HG03565 (cell line): ENCODE results near the gene GPR161.
A peak's percentile ranks its signal among the peaks of the same experiment; 100 is the strongest.

Experiments used
- ATAC-seq: cut with Tn5 transposase; IDR thresholded peaks from one replicate; pipeline ENCODE4 v1.9.1; 2021; ENCODE audit warnings: mild to moderate bottlenecking, moderate library complexity; ENCODE audit not compliant: unreplicated experiment

Gene GPR161

GRCh38 chr1:168050307-168050706 is 86.4 kb downstream of the GPR161 start:
- ATAC-seq, result no peak

GRCh38 chr1:168045311-168045710 is 91.4 kb downstream of the GPR161 start:
- ATAC-seq, result no peak

- ATAC-seq, result no peak
Measured at GRCh38 chr1:168042362-168042761, 94.4 kb downstream of the GPR161 start.

- ATAC-seq, result no peak
Measured at GRCh38 chr1:168035345-168035744, 101.4 kb downstream of the GPR161 start.

GRCh38 chr1:168032029-168032428 is 104.7 kb downstream of the GPR161 start:
- ATAC-seq, result peak; percentile 48

GRCh38 chr1:168031627-168032026 is 105.1 kb downstream of the GPR161 start:
- no peak for ATAC-seq

- no peak for ATAC-seq
Measured at GRCh38 chr1:168031198-168031597, 105.5 kb downstream of the GPR161 start.
